ENCODE data around the gene GPR18. TPM values are rescaled to one million over a fixed set of nuclear protein-coding genes. Genes with fewer than 3 reads are reported as not detected.

GPR18 gene
- total RNA-seq, 1 experiment from 2014 or later = not detected

DNA sequence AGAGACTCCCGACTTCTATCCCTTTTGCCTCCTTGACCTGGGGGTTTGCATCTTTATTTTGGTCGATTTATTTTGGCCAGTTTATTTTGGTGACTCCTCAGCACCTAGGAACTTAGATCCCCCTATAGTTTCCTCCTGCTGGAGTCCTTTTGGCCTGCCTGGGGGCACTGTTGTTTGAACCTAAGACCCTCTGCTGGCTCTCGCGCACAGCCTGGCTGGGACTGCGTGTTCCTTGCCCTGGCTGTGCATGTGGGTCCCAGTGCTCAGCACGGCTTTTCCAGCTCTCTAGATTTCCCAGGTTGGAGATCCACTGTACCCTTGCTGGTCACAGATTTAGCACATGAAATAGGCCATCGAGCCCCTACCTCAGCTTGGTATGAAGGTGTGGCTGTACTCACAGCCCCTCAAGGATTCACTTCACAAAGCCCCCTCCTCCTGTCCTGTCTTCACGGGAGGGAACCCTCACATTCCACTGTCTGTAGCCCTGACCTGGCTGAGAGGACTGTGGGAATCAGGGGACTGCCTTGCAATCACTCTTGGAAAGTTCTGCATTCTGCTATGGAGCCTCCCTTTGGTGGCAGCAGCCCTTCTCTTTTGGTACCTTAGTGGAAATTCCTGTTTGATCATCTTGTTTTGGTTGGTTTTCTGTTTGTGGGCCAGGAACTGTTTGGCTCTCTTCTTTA, 49.2 kb downstream of the GPR18 start:
- no peak overlapping the region for H3K27ac ChIP-seq (ENCODE audit: low read depth, low read length)
- peaks cover 3% of the 10 kb centered on the region in 2 experiments; a peak in 1 of 4 replicates for H3K36me3 ChIP-seq (ENCODE audit: control insufficient read depth in 1 of 2, insufficient read depth in 2 of 2, low read length in 2 of 2)
- H3K9me2 ChIP-seq (ENCODE audit: insufficient read depth) = no peaks in the 10 kb centered on the region
- H3K27me3 ChIP-seq (ENCODE audit: insufficient read depth, low read length) = no peaks in the 10 kb centered on the region
- peaks cover 0 to 7% of the 10 kb centered on the region in 2 experiments; a peak in 1 of 4 replicates for H3K4me1 ChIP-seq (ENCODE audit: control insufficient read depth in 1 of 2, insufficient read depth in 2 of 2, low read length in 2 of 2)
- DNase-seq (ENCODE audit: low read depth, low spot score) = no peak
- ChIA-PET CTCF (no interaction called here), POLR2A (no interaction called here), RAD21 (ENCODE audit: low non-redundant PET in 1 of 2, low total read pairs in 2 of 2, uncharacterized antibody in 2 of 2, unreplicated experiment in 2 of 2) (no interaction called here)
- ATAC-seq = no peak
- no peak overlapping the region for H3K9ac ChIP-seq (ENCODE audit: low read length)
- TF ChIP-seq POLR2AphosphoS5 (IDR thresholded peaks at IDR 0.05; ENCODE audit: low read depth, low read length) (no peak), SP1 (IDR thresholded peaks at IDR 0.05; ENCODE audit: low read depth) (no peak), SRF (IDR thresholded peaks at IDR 0.05; ENCODE audit: low read depth) (no peak), TCF7L2 (IDR thresholded peaks at IDR 0.05; ENCODE audit: borderline replicate concordance, extremely low read depth, insufficient read depth, insufficient read length) (no peak), EGR1 (IDR thresholded peaks at IDR 0.05; ENCODE audit: low read depth) (no peak), EZH2phosphoT487 (IDR thresholded peaks at IDR 0.05; ENCODE audit: borderline replicate concordance) (no peak), JUND (IDR thresholded peaks at IDR 0.05) (no peak)
- TF ChIP-seq, protein P1, sequence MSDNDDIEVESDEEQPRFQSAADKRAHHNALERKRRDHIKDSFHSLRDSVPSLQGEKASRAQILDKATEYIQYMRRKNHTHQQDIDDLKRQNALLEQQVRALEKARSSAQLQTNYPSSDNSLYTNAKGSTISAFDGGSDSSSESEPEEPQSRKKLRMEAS (IDR thresholded peaks at IDR 0.05) = no peak
- TF ChIP-seq, protein P2, sequence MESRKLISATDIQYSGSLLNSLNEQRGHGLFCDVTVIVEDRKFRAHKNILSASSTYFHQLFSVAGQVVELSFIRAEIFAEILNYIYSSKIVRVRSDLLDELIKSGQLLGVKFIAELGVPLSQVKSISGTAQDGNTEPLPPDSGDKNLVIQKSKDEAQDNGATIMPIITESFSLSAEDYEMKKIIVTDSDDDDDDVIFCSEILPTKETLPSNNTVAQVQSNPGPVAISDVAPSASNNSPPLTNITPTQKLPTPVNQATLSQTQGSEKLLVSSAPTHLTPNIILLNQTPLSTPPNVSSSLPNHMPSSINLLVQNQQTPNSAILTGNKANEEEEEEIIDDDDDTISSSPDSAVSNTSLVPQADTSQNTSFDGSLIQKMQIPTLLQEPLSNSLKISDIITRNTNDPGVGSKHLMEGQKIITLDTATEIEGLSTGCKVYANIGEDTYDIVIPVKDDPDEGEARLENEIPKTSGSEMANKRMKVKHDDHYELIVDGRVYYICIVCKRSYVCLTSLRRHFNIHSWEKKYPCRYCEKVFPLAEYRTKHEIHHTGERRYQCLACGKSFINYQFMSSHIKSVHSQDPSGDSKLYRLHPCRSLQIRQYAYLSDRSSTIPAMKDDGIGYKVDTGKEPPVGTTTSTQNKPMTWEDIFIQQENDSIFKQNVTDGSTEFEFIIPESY (IDR thresholded peaks at IDR 0.05; ENCODE audit: extremely low read depth, insufficient replicate concordance, low read length) = no peak
- peaks cover 97% of the 10 kb centered on the region for H3K79me2 ChIP-seq (ENCODE audit: insufficient read depth, low read length)
- no peaks in the 10 kb centered on the region for H3K9me3 ChIP-seq (ENCODE audit: control insufficient read depth in 1 of 2, insufficient read depth in 1 of 2, low read depth in 1 of 2, low read length in 2 of 2)
- no peak overlapping the region for H2AFZ ChIP-seq (ENCODE audit: low read depth, low read length, poor library complexity, severe bottlenecking)
- BruUV-seq (replicated peaks) = no TSS peak
- intact Hi-C loops (cut with micrococcal nuclease) = no loop called here
- H3K4me3 ChIP-seq (replicated peaks in 1 of 2; ENCODE audit: low read depth in 1 of 2, low read length in 2 of 2) = no peak overlapping the region
- no peaks in the 10 kb centered on the region for H4K20me1 ChIP-seq (ENCODE audit: insufficient read depth)
- no peak overlapping the region for H3K4me2 ChIP-seq (ENCODE audit: low read length)
